Endothelial cell of umbilical vein (primary cell): ENCODE measurements around the gene TLE3.

Experiments used
- CTCF ChIP-seq, 2 donors: IDR thresholded peaks; 1 replicate in 1 of 2; 2 replicates in 1 of 2; pipeline ENCODE4 v1.5.1; 2011; ENCODE audit warnings: low read length in 2 of 2, mild to moderate bottlenecking in 2 of 2, moderate library complexity in 2 of 2, control low read depth in 1 of 2, inconsistent platforms in 1 of 2, low read depth in 1 of 2; ENCODE audit not compliant: insufficient read depth in 1 of 2; ENCODE audit errors: extremely low read depth in 1 of 2
- EZH2 ChIP-seq: IDR thresholded peaks from 2 replicates; pipeline ENCODE4 v1.6.1; 2012; ENCODE audit warnings: borderline replicate concordance, low read depth, mild to moderate bottlenecking, moderate library complexity, low read length, inconsistent platforms; ENCODE audit not compliant: severe bottlenecking
- FOS ChIP-seq: IDR thresholded peaks from 2 replicates; pipeline ENCODE4 v1.6.1; 2011; ENCODE audit warnings: mild to moderate bottlenecking, low read length, moderate library complexity, borderline replicate concordance; ENCODE audit not compliant: insufficient read depth
- GATA2 ChIP-seq: IDR thresholded peaks from 2 replicates; pipeline ENCODE4 v1.7.0; 2011; ENCODE audit warnings: low read depth, mild to moderate bottlenecking, moderate library complexity, mixed read lengths, low read length; ENCODE audit not compliant: insufficient read length, insufficient read depth
- JUN ChIP-seq: IDR thresholded peaks from 2 replicates; pipeline ENCODE4 v1.6.1; 2011; ENCODE audit warnings: borderline replicate concordance, low read depth; ENCODE audit not compliant: insufficient read length, insufficient read depth
- MAX ChIP-seq: IDR thresholded peaks from 2 replicates; pipeline ENCODE4 v1.6.1; 2011; ENCODE audit not compliant: insufficient read depth, insufficient read length
- MYC ChIP-seq: IDR thresholded peaks from one replicate; pipeline ENCODE4 v1.6.1; 2011; ENCODE audit warnings: mild to moderate bottlenecking, low read depth, low read length
- POLR2A ChIP-seq: IDR thresholded peaks from 2 replicates; pipeline ENCODE4 v1.6.1; 2012; ENCODE audit warnings: low read depth, mild to moderate bottlenecking, control low read depth, low read length
- POLR2AphosphoS5 ChIP-seq: IDR thresholded peaks from 2 replicates; pipeline ENCODE4 v1.6.1; 2012; ENCODE audit warnings: low read depth, mild to moderate bottlenecking, control low read depth, low read length, moderate library complexity; ENCODE audit not compliant: insufficient read depth

- TF ChIP-seq POLR2AphosphoS5 (no peak), CTCF (IDR thresholded peaks at IDR 0.05; ENCODE audit: extremely low read depth in 1 of 2, insufficient read depth in 1 of 2, low read depth in 1 of 2, low read length in 2 of 2) (no peak), MYC (no peak), POLR2A (no peak), JUN (no peak), FOS (no peak), EZH2 (peak; percentile 2), GATA2 (no peak), MAX (no peak)
These were observed 64.1 kb downstream of the TLE3 start for GRCh38 chr15:70033529-70034140.
